ENCODE measurements around the gene CEP76.

GRCh38 chr18:12659904-12660605 lies 42.5 kb downstream of the CEP76 start:
- no peak for TF ChIP-seq POLR2A (IDR thresholded peaks at IDR 0.05)
- TF ChIP-seq, protein P1, sequence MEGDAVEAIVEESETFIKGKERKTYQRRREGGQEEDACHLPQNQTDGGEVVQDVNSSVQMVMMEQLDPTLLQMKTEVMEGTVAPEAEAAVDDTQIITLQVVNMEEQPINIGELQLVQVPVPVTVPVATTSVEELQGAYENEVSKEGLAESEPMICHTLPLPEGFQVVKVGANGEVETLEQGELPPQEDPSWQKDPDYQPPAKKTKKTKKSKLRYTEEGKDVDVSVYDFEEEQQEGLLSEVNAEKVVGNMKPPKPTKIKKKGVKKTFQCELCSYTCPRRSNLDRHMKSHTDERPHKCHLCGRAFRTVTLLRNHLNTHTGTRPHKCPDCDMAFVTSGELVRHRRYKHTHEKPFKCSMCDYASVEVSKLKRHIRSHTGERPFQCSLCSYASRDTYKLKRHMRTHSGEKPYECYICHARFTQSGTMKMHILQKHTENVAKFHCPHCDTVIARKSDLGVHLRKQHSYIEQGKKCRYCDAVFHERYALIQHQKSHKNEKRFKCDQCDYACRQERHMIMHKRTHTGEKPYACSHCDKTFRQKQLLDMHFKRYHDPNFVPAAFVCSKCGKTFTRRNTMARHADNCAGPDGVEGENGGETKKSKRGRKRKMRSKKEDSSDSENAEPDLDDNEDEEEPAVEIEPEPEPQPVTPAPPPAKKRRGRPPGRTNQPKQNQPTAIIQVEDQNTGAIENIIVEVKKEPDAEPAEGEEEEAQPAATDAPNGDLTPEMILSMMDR (IDR thresholded peaks at IDR 0.05): peak; percentile 74 to 85 (median 80)

Data from sigmoid colon (tissue), 3 donors.